HEK293 (cell line): ENCODE data around the gene LAMTOR4.
A peak's percentile ranks its signal among the peaks of the same experiment; 100 is the strongest.

Source experiments
- CTCF ChIP-seq: fragments of 450-650 bp; formaldehyde crosslinking; IDR thresholded peaks from 2 replicates; pipeline ENCODE4 v1.5.1; 2016; ENCODE audit warnings: missing biosample characterization, missing genetic modification characterization
- KLF8 ChIP-seq: fragments of 450-650 bp; formaldehyde crosslinking; IDR thresholded peaks from 2 replicates; pipeline ENCODE4 v1.5.1; 2016; ENCODE audit warnings: missing biosample characterization, missing genetic modification characterization
- SCRT1 ChIP-seq: fragments of 450-650 bp; formaldehyde crosslinking; IDR thresholded peaks from 2 replicates; pipeline ENCODE4 v1.5.1; 2016; ENCODE audit warnings: missing biosample characterization, missing genetic modification characterization, borderline replicate concordance
- SP7 ChIP-seq: fragments of 450-650 bp; formaldehyde crosslinking; IDR thresholded peaks from 2 replicates; pipeline ENCODE4 v1.5.1; 2016; ENCODE audit warnings: missing biosample characterization, missing genetic modification characterization
- ZBTB6 ChIP-seq: fragments of 450-650 bp; formaldehyde crosslinking; IDR thresholded peaks from 2 replicates; pipeline ENCODE4 v1.5.1; 2017; ENCODE audit warnings: missing biosample characterization, missing genetic modification characterization
- ZNF10 ChIP-seq: fragments of 450-650 bp; formaldehyde crosslinking; IDR thresholded peaks from 2 replicates; pipeline ENCODE4 v1.5.1; 2017; ENCODE audit warnings: missing biosample characterization, missing genetic modification characterization
- ZNF112 ChIP-seq: fragments of 450-650 bp; formaldehyde crosslinking; IDR thresholded peaks from 2 replicates; pipeline ENCODE4 v1.5.0; 2017; ENCODE audit warnings: missing biosample characterization, missing genetic modification characterization
- ZNF157 ChIP-seq: fragments of 450-650 bp; formaldehyde crosslinking; IDR thresholded peaks from 2 replicates; pipeline ENCODE4 v1.5.1; 2016; ENCODE audit warnings: missing biosample characterization, missing genetic modification characterization
- ZNF350 ChIP-seq: fragments of 450-650 bp; formaldehyde crosslinking; IDR thresholded peaks from 2 replicates; pipeline ENCODE4 v1.5.0; 2017; ENCODE audit warnings: missing biosample characterization, mild to moderate bottlenecking, missing genetic modification characterization
- ZNF37A ChIP-seq: fragments of 450-650 bp; IDR thresholded peaks from 2 replicates; pipeline ENCODE4 v1.5.1; 2018; ENCODE audit warnings: missing biosample characterization, missing genetic modification characterization
- ZNF48 ChIP-seq: fragments of 450-650 bp; formaldehyde crosslinking; IDR thresholded peaks from 2 replicates; pipeline ENCODE4 v1.5.1; 2016; ENCODE audit warnings: missing biosample characterization, missing genetic modification characterization
- ZNF501 ChIP-seq: fragments of 450-650 bp; formaldehyde crosslinking; IDR thresholded peaks from 2 replicates; pipeline ENCODE4 v1.5.1; 2016; ENCODE audit warnings: missing biosample characterization, missing genetic modification characterization
- ZNF610 ChIP-seq: fragments of 450-650 bp; formaldehyde crosslinking; IDR thresholded peaks from 2 replicates; pipeline ENCODE4 v1.5.1; 2016; ENCODE audit warnings: missing biosample characterization, missing genetic modification characterization, borderline replicate concordance
- ZNF692 ChIP-seq: fragments of 450-650 bp; formaldehyde crosslinking; IDR thresholded peaks from 2 replicates; pipeline ENCODE4 v1.5.1; 2016; ENCODE audit warnings: missing biosample characterization, missing genetic modification characterization
- ZNF704 ChIP-seq: fragments of 450-650 bp; formaldehyde crosslinking; IDR thresholded peaks from 2 replicates; pipeline ENCODE4 v1.5.1; 2016; ENCODE audit warnings: missing biosample characterization, missing genetic modification characterization
- ZNF776 ChIP-seq: fragments of 450-650 bp; formaldehyde crosslinking; IDR thresholded peaks from 2 replicates; pipeline ENCODE4 v1.5.0; 2017; ENCODE audit warnings: missing biosample characterization, missing genetic modification characterization, borderline replicate concordance
- ZSCAN30 ChIP-seq: fragments of 450-650 bp; IDR thresholded peaks from 2 replicates; pipeline ENCODE4 v1.5.1; 2018; ENCODE audit warnings: missing biosample characterization, mild to moderate bottlenecking, missing genetic modification characterization, moderate library complexity
- TF ChIP-seq, protein P1 (sequence below): fragments of 450-650 bp; formaldehyde crosslinking; IDR thresholded peaks from 2 replicates; pipeline ENCODE4 v1.5.1; 2016; ENCODE audit warnings: missing biosample characterization, missing genetic modification characterization, borderline replicate concordance
- TF ChIP-seq, protein P2 (sequence below): fragments of 450-650 bp; formaldehyde crosslinking; IDR thresholded peaks from 2 replicates; pipeline ENCODE4 v1.5.1; 2016; ENCODE audit warnings: missing biosample characterization, missing genetic modification characterization
- TF ChIP-seq, protein P3 (sequence below): fragments of 450-650 bp; formaldehyde crosslinking; IDR thresholded peaks from 2 replicates; pipeline ENCODE4 v1.5.1; 2016; ENCODE audit warnings: missing biosample characterization, missing genetic modification characterization
- TF ChIP-seq, protein P4 (sequence below): fragments of 450-650 bp; formaldehyde crosslinking; IDR thresholded peaks from 2 replicates; pipeline ENCODE4 v1.5.1; 2016; ENCODE audit warnings: missing biosample characterization, missing genetic modification characterization
- TF ChIP-seq, protein P5 (sequence below): fragments of 450-650 bp; IDR thresholded peaks from 2 replicates; pipeline ENCODE4 v1.5.1; 2018; ENCODE audit warnings: missing biosample characterization, mild to moderate bottlenecking, missing genetic modification characterization

LAMTOR4 gene

DNA sequence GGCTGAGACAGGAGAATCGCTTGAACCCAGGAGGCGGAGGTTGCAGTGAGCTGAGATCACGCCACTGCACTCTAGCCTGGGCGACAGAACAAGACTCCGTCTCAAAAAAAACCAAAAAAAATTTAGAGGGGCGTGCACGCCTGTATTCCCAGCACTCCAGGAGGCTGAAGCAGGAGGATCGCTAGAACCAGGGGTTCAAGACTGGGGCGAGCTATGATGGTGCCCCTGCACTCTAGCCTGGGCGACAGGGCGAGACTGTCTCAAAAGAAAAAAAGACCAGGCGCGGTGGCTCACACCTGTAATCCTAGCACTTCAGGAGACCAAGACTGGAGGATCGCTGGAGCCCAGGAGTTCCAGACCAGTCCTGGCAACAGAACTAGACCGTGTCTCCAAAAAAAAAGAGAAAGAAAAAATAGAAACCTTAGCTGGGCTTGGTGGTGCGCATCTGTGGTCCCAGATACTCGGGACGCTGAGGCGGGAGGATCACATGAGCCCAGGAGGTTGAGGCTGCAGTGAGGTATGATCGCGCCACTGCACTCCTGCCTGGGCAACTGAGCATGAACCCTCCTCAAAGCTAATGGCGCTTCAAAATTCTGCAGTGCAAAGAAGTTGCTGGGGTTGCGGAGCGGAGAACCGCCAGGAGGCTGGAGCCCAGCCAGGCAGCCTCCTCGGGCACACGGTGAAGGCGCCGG lies 22.3 kb upstream of the LAMTOR4 start (continued):
- TF ChIP-seq, protein P1, sequence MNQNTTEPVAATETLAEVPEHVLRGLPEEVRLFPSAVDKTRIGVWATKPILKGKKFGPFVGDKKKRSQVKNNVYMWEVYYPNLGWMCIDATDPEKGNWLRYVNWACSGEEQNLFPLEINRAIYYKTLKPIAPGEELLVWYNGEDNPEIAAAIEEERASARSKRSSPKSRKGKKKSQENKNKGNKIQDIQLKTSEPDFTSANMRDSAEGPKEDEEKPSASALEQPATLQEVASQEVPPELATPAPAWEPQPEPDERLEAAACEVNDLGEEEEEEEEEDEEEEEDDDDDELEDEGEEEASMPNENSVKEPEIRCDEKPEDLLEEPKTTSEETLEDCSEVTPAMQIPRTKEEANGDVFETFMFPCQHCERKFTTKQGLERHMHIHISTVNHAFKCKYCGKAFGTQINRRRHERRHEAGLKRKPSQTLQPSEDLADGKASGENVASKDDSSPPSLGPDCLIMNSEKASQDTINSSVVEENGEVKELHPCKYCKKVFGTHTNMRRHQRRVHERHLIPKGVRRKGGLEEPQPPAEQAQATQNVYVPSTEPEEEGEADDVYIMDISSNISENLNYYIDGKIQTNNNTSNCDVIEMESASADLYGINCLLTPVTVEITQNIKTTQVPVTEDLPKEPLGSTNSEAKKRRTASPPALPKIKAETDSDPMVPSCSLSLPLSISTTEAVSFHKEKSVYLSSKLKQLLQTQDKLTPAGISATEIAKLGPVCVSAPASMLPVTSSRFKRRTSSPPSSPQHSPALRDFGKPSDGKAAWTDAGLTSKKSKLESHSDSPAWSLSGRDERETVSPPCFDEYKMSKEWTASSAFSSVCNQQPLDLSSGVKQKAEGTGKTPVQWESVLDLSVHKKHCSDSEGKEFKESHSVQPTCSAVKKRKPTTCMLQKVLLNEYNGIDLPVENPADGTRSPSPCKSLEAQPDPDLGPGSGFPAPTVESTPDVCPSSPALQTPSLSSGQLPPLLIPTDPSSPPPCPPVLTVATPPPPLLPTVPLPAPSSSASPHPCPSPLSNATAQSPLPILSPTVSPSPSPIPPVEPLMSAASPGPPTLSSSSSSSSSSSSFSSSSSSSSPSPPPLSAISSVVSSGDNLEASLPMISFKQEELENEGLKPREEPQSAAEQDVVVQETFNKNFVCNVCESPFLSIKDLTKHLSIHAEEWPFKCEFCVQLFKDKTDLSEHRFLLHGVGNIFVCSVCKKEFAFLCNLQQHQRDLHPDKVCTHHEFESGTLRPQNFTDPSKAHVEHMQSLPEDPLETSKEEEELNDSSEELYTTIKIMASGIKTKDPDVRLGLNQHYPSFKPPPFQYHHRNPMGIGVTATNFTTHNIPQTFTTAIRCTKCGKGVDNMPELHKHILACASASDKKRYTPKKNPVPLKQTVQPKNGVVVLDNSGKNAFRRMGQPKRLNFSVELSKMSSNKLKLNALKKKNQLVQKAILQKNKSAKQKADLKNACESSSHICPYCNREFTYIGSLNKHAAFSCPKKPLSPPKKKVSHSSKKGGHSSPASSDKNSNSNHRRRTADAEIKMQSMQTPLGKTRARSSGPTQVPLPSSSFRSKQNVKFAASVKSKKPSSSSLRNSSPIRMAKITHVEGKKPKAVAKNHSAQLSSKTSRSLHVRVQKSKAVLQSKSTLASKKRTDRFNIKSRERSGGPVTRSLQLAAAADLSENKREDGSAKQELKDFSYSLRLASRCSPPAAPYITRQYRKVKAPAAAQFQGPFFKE = no peak
- TF ChIP-seq, protein P2, sequence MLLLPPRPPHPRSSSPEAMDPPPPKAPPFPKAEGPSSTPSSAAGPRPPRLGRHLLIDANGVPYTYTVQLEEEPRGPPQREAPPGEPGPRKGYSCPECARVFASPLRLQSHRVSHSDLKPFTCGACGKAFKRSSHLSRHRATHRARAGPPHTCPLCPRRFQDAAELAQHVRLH (tag by site-specific recombination) = no peak
- TF ChIP-seq ZNF610 (no peak), ZNF692 (no peak), ZNF37A (no peak), KLF8 (tag by site-specific recombination) (no peak), ZBTB6 (tag by site-specific recombination) (0 out of 2 replicates have a peak, but pooled peaks have one; percentile 22), SCRT1 (tag by site-specific recombination) (0 out of 2 replicates have a peak, but pooled peaks have one; percentile 7), ZNF350 (tag by site-specific recombination) (no peak), ZNF112 (tag by site-specific recombination) (no peak), ZNF10 (tag by site-specific recombination) (peak; percentile 95; the same call in 1 of the 2 replicates), ZSCAN30 (tag by site-specific recombination) (no peak; the same call in 1 of the 2 replicates), ZNF157 (tag by site-specific recombination) (no peak), CTCF (tag by site-specific recombination) (no peak), ZNF704 (no peak), SP7 (no peak), ZNF501 (tag by site-specific recombination) (no peak), ZNF48 (tag by site-specific recombination) (no peak), ZNF776 (tag by site-specific recombination) (no peak)
- TF ChIP-seq, protein P3, sequence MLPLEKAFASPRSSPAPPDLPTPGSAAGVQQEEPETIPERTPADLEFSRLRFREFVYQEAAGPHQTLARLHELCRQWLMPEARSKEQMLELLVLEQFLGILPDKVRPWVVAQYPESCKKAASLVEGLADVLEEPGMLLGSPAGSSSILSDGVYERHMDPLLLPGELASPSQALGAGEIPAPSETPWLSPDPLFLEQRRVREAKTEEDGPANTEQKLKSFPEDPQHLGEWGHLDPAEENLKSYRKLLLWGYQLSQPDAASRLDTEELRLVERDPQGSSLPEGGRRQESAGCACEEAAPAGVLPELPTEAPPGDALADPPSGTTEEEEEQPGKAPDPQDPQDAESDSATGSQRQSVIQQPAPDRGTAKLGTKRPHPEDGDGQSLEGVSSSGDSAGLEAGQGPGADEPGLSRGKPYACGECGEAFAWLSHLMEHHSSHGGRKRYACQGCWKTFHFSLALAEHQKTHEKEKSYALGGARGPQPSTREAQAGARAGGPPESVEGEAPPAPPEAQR (tag by site-specific recombination) = 0 out of 2 replicates have a peak, but pooled peaks have one; percentile 12
- TF ChIP-seq, protein P4, sequence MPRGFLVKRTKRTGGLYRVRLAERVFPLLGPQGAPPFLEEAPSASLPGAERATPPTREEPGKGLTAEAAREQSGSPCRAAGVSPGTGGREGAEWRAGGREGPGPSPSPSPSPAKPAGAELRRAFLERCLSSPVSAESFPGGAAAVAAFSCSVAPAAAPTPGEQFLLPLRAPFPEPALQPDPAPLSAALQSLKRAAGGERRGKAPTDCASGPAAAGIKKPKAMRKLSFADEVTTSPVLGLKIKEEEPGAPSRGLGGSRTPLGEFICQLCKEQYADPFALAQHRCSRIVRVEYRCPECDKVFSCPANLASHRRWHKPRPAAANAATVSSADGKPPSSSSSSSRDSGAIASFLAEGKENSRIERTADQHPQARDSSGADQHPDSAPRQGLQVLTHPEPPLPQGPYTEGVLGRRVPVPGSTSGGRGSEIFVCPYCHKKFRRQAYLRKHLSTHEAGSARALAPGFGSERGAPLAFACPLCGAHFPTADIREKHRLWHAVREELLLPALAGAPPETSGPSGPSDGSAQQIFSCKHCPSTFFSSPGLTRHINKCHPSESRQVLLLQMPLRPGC (tag by site-specific recombination) = no peak
- TF ChIP-seq, protein P5, sequence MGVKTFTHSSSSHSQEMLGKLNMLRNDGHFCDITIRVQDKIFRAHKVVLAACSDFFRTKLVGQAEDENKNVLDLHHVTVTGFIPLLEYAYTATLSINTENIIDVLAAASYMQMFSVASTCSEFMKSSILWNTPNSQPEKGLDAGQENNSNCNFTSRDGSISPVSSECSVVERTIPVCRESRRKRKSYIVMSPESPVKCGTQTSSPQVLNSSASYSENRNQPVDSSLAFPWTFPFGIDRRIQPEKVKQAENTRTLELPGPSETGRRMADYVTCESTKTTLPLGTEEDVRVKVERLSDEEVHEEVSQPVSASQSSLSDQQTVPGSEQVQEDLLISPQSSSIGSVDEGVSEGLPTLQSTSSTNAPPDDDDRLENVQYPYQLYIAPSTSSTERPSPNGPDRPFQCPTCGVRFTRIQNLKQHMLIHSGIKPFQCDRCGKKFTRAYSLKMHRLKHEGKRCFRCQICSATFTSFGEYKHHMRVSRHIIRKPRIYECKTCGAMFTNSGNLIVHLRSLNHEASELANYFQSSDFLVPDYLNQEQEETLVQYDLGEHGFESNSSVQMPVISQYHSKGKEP (tag by site-specific recombination) = peak; percentile 43; the same call in 1 of the 2 replicates
